HS-27A (cell line): ENCODE measurements around the gene PRPF19.

Experiments
- DNase-seq: peaks from one replicate; pipeline ENCODE4 v3.0.0-alpha.2; 2012; ENCODE audit warnings: low read depth, missing footprints

The PRPF19 gene

DNA sequence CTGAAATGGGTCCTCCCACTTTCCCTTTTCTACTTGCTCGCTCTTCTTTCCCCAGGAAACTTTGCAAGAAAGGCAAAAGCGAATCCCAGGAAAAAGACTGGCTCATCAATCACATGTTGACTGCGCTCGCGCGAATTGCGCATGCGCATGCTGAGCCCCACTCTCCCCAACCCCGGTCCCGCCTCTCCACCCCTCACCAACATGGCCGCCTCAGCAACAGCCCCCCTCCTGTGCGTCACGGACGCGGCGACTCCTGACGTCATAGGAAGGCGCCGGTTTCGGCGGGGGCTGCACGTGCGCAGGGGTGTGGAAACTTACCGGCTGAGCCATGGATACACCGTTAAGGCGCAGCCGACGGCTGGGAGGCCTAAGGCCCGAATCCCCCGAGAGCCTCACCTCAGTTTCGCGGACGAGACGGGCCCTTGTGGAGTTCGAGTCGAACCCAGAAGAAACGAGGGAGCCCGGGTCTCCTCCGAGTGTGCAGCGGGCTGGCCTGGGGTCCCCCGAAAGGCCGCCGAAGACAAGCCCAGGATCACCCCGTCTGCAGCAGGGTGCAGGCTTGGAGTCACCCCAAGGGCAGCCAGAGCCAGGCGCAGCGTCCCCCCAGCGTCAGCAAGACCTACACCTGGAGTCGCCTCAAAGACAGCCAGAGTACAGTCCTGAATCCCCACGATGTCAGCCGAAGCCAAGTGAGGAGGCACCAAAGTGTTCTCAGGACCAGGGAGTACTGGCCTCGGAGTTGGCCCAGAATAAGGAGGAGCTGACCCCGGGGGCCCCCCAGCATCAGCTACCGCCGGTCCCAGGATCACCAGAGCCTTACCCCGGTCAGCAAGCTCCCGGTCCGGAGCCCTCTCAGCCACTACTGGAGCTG is 64.4 kb downstream of the PRPF19 start, which contains the start of gene CCDC86:
Gene CCDC86 (plus strand): TSS at position 317 of the 871 bp plus-strand sequence. CDS start 12 bp downstream, at position 329.
- DNase-seq = peak; percentile 83
